Measurements from ENCODE around the gene C1orf226.

The C1orf226 gene

DNA sequence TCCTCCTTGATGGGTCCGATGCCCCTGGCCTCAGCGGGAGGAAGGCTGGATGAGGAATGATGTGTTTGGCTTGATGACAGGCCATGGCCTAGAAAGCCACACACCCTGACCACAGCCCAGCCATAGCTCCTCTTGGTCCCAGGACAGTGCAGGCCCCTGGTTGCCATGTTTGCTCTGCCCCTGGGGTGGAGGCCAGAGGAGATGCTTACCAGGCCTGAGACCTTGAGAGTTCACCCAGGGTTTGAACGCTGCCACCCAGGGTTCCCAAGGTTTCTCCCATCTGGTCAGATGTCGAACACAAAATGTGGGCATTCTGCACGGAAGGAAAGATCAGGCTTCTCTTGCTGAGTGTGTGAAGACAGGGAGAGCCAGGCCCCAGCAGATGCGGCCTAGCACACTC, 2.6 kb downstream of the C1orf226 start:
- peak overlapping the region; percentile 12 for H2AK5ac ChIP-seq (ENCODE audit: low read depth, low read length)
- peaks cover 28 to 35% of the 10 kb centered on the region in 2 donors for H3K4me1 ChIP-seq (ENCODE audit: control insufficient read depth in 2 of 2, insufficient read depth in 1 of 2, low read depth in 1 of 2, low read length in 2 of 2)
- no peaks in the 10 kb centered on the region for H3K79me1 ChIP-seq (ENCODE audit: low read depth, low read length)
- peak overlapping the region; percentile 18 for H2BK12ac ChIP-seq (ENCODE audit: low read length)
- no peaks in the 10 kb centered on the region for H3K27me3 ChIP-seq (ENCODE audit: control insufficient read depth in 3 of 3, insufficient read depth in 3 of 3, low read depth in 1 of 3, low read length in 3 of 3)
- H2AFZ ChIP-seq (ENCODE audit: low read length) = peak overlapping the region; percentile 13
- no peak overlapping the region for H3K4me3 ChIP-seq (ENCODE audit: low read length in 2 of 2)
- no peak overlapping the region for H3K9ac ChIP-seq (ENCODE audit: low read depth, low read length, poor library complexity)
- no peak overlapping the region for H3K4me2 ChIP-seq (ENCODE audit: insufficient read depth, low read length, poor library complexity, severe bottlenecking)
- peak overlapping the region; percentile 68 for H3K18ac ChIP-seq (ENCODE audit: low read length)
- H3K36me3 ChIP-seq (replicated peaks in 1 of 2; ENCODE audit: control insufficient read depth in 2 of 2, insufficient read depth in 2 of 2, low read length in 2 of 2) = peaks cover 3 to 39% of the 10 kb centered on the region in 2 donors
- H3K9me3 ChIP-seq (replicated peaks in 1 of 2; ENCODE audit: control insufficient read depth in 2 of 2, insufficient read depth in 1 of 2, low read depth in 1 of 2, low read length in 2 of 2) = no peaks in the 10 kb centered on the region
- DNase-seq (ENCODE audit: low spot score) = no peak
- H3K27ac ChIP-seq (replicated peaks; ENCODE audit: low read length) = peak overlapping the region; percentile 43
- H2BK120ac ChIP-seq (ENCODE audit: low read depth, low read length) = peak overlapping the region; percentile 26
- H3K23ac ChIP-seq (ENCODE audit: low read depth, low read length, poor library complexity) = no peak overlapping the region
- H4K8ac ChIP-seq (ENCODE audit: low read depth, low read length) = no peak overlapping the region
- H3K14ac ChIP-seq (ENCODE audit: low read length) = peak overlapping the region; percentile 49
- no peak overlapping the region for H2BK5ac ChIP-seq (ENCODE audit: low read length)
- H4K91ac ChIP-seq (ENCODE audit: low read depth, low read length, poor library complexity) = no peak overlapping the region
- H3K4ac ChIP-seq (ENCODE audit: low read length) = peak overlapping the region; percentile 2
- no CpG with 5 or more reads among the region's 6 CpGs for WGBS, 2 donors (ENCODE audit: extremely low coverage in 2 of 2, insufficient read length in 2 of 2, insufficient replicate concordance in 1 of 2)
- H2BK15ac ChIP-seq (ENCODE audit: low read length) = peak overlapping the region; percentile 29

DNA sequence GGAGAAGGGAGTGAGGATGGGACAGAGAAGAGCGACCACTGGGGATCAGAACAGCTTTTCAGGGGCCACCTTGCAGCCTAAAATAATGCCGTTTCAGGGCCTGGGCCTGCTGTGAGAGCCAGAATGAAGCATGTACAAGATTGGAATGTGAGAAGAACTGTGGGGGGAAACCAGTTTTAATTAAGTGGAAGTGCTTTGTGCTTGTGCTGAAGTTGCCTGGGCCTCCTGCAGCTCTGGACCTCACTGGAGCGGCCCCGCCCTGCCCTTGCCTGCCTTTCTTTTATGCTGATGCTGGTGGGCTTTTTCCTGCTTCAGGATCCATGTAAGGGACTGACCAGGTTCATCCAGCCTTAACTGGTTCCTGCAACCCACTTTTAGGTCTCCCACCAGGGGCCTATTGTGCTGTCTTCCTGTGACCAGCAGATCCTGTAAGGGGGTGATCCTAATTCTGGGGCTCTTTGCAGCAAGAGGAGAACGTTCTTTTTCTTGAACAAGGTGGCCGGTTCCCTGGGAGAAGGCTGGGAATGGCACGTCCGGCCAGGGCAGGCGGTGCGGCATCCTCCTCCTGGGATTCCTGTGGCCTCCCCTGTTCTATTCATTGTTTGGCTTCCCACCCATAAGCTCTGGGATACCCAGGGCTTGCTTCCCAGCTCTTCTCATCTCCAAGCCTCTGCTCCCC, 3.2 kb downstream of the C1orf226 start:
- no peak overlapping the region for H4K91ac ChIP-seq (ENCODE audit: low read depth, low read length, poor library complexity)
- no peak overlapping the region for H3K14ac ChIP-seq (ENCODE audit: low read length)
- H3K9ac ChIP-seq (ENCODE audit: low read depth, low read length, poor library complexity) = no peak overlapping the region
- peaks cover 3 to 39% of the 10 kb centered on the region in 2 donors for H3K36me3 ChIP-seq (replicated peaks in 1 of 2; ENCODE audit: control insufficient read depth in 2 of 2, insufficient read depth in 2 of 2, low read length in 2 of 2)
- no peak for DNase-seq (ENCODE audit: low spot score)
- H3K4me1 ChIP-seq (ENCODE audit: control insufficient read depth in 2 of 2, insufficient read depth in 1 of 2, low read depth in 1 of 2, low read length in 2 of 2) = peaks cover 34 to 42% of the 10 kb centered on the region in 2 donors
- H2AK5ac ChIP-seq (ENCODE audit: low read depth, low read length) = peak overlapping the region; percentile 40
- WGBS, 2 donors (ENCODE audit: extremely low coverage in 2 of 2, insufficient read length in 2 of 2, insufficient replicate concordance in 1 of 2) = no CpG with 5 or more reads among the region's 10 CpGs
- H2BK5ac ChIP-seq (ENCODE audit: low read length) = no peak overlapping the region
- no peak overlapping the region for H3K4me3 ChIP-seq (ENCODE audit: low read length in 2 of 2)
- H3K4ac ChIP-seq (ENCODE audit: low read length) = no peak overlapping the region
- peak overlapping the region; percentile 43 for H3K27ac ChIP-seq (replicated peaks; ENCODE audit: low read length)
- H2AFZ ChIP-seq (ENCODE audit: low read length) = peak overlapping the region; percentile 13
- no peak overlapping the region for H3K4me2 ChIP-seq (ENCODE audit: insufficient read depth, low read length, poor library complexity, severe bottlenecking)
- no peaks in the 10 kb centered on the region for H3K27me3 ChIP-seq (ENCODE audit: control insufficient read depth in 3 of 3, insufficient read depth in 3 of 3, low read depth in 1 of 3, low read length in 3 of 3)
- H2BK15ac ChIP-seq (ENCODE audit: low read length) = no peak overlapping the region
- peak overlapping the region; percentile 19 for H2BK120ac ChIP-seq (ENCODE audit: low read depth, low read length)
- H3K23ac ChIP-seq (ENCODE audit: low read depth, low read length, poor library complexity) = no peak overlapping the region
- H3K18ac ChIP-seq (ENCODE audit: low read length) = no peak overlapping the region
- no peaks in the 10 kb centered on the region for H3K79me1 ChIP-seq (ENCODE audit: low read depth, low read length)
- H3K9me3 ChIP-seq (replicated peaks in 1 of 2; ENCODE audit: control insufficient read depth in 2 of 2, insufficient read depth in 1 of 2, low read depth in 1 of 2, low read length in 2 of 2) = no peaks in the 10 kb centered on the region
- H4K8ac ChIP-seq (ENCODE audit: low read depth, low read length) = no peak overlapping the region
- no peak overlapping the region for H2BK12ac ChIP-seq (ENCODE audit: low read length)

DNA sequence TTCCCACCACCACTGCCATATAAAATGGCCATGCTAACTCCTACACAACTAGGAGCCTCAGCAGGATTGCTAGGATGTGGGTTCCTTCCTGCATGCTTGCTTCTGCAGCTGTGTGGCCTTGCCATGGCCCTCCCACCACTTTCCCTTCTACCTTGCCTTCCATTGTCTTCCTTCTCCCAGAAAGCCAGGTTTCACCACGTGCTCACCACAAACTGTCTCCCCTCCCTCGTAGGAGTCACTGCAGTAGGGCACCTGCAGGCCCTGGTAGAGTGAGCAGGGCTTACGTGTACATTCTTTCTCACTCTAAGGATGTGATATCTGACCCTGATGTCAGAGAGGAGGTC, 3.7 kb downstream of the C1orf226 start:
- Histone ChIP-seq H3K27ac (replicated peaks; ENCODE audit: low read length) (no peak overlapping the region), H3K9ac (ENCODE audit: low read depth, low read length, poor library complexity) (no peak overlapping the region), H3K18ac (ENCODE audit: low read length) (peak overlapping the region; percentile 55), H2BK12ac (ENCODE audit: low read length) (no peak overlapping the region), H2AFZ (ENCODE audit: low read length) (no peak overlapping the region), H2BK15ac (ENCODE audit: low read length) (no peak overlapping the region), H4K91ac (ENCODE audit: low read depth, low read length, poor library complexity) (no peak overlapping the region), H2BK120ac (ENCODE audit: low read depth, low read length) (peak overlapping the region; percentile 19), H3K79me1 (ENCODE audit: low read depth, low read length) (no peaks in the 10 kb centered on the region), H3K27me3 (ENCODE audit: control insufficient read depth in 3 of 3, insufficient read depth in 3 of 3, low read depth in 1 of 3, low read length in 3 of 3) (no peaks in the 10 kb centered on the region), H3K4me2 (ENCODE audit: insufficient read depth, low read length, poor library complexity, severe bottlenecking) (no peak overlapping the region), H3K23ac (ENCODE audit: low read depth, low read length, poor library complexity) (no peak overlapping the region), H3K14ac (ENCODE audit: low read length) (no peak overlapping the region), H3K4ac (ENCODE audit: low read length) (peak overlapping the region; percentile 7), H2BK5ac (ENCODE audit: low read length) (no peak overlapping the region), H3K4me3 (ENCODE audit: low read length in 2 of 2) (peak overlapping the region in 1 of 2 donors; percentile 44), H4K8ac (ENCODE audit: low read depth, low read length) (no peak overlapping the region), H3K36me3 (replicated peaks in 1 of 2; ENCODE audit: control insufficient read depth in 2 of 2, insufficient read depth in 2 of 2, low read length in 2 of 2) (peaks cover 3 to 39% of the 10 kb centered on the region in 2 donors), H3K4me1 (ENCODE audit: control insufficient read depth in 2 of 2, insufficient read depth in 1 of 2, low read depth in 1 of 2, low read length in 2 of 2) (peaks cover 36 to 46% of the 10 kb centered on the region in 2 donors), H2AK5ac (ENCODE audit: low read depth, low read length) (peak overlapping the region; percentile 40), H3K9me3 (replicated peaks in 1 of 2; ENCODE audit: control insufficient read depth in 2 of 2, insufficient read depth in 1 of 2, low read depth in 1 of 2, low read length in 2 of 2) (no peaks in the 10 kb centered on the region)
- DNase-seq (ENCODE audit: low spot score) = no peak
- no CpG with 5 or more reads among the region's 3 CpGs for WGBS, 2 donors (ENCODE audit: extremely low coverage in 2 of 2, insufficient read length in 2 of 2, insufficient replicate concordance in 1 of 2)

DNA sequence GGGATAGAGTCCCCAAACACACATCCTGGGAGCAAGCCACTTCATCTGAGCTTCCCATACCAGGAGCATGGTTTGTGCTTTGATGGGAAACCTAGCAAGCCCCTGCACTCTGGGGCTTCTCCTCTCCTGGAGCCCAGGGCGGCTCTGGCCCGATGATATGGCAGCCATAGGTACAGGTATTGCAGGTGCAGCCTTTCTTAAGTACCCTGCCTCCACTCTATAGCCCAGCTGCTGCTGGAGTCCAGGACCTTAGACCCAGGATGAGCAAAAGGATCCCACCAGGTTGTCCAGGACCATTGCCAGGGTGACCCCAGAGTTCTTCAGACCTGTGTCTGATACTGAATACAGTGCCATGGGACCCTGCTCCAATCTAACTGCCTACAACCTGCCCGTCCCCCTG, 4.2 kb downstream of the C1orf226 start:
- H3K27ac ChIP-seq (replicated peaks; ENCODE audit: low read length) = no peak overlapping the region
- peak overlapping the region; percentile 25 for H3K14ac ChIP-seq (ENCODE audit: low read length)
- peak overlapping the region; percentile 62 for H3K18ac ChIP-seq (ENCODE audit: low read length)
- no peak overlapping the region for H2AFZ ChIP-seq (ENCODE audit: low read length)
- no peak for DNase-seq (ENCODE audit: low spot score)
- no peak overlapping the region for H4K91ac ChIP-seq (ENCODE audit: low read depth, low read length, poor library complexity)
- H3K9ac ChIP-seq (ENCODE audit: low read depth, low read length, poor library complexity) = no peak overlapping the region
- no peak overlapping the region for H3K23ac ChIP-seq (ENCODE audit: low read depth, low read length, poor library complexity)
- no CpG with 5 or more reads among the region's 3 CpGs for WGBS, 2 donors (ENCODE audit: extremely low coverage in 2 of 2, insufficient read length in 2 of 2, insufficient replicate concordance in 1 of 2)
- no peak overlapping the region for H3K4me3 ChIP-seq (ENCODE audit: low read length in 2 of 2)
- H3K4me1 ChIP-seq (ENCODE audit: control insufficient read depth in 2 of 2, insufficient read depth in 1 of 2, low read depth in 1 of 2, low read length in 2 of 2) = peaks cover 36 to 46% of the 10 kb centered on the region in 2 donors
- H3K79me1 ChIP-seq (ENCODE audit: low read depth, low read length) = no peaks in the 10 kb centered on the region
- H2BK5ac ChIP-seq (ENCODE audit: low read length) = peak overlapping the region; percentile 17
- no peaks in the 10 kb centered on the region for H3K9me3 ChIP-seq (replicated peaks in 1 of 2; ENCODE audit: control insufficient read depth in 2 of 2, insufficient read depth in 1 of 2, low read depth in 1 of 2, low read length in 2 of 2)
- no peak overlapping the region for H4K8ac ChIP-seq (ENCODE audit: low read depth, low read length)
- no peaks in the 10 kb centered on the region for H3K27me3 ChIP-seq (ENCODE audit: control insufficient read depth in 3 of 3, insufficient read depth in 3 of 3, low read depth in 1 of 3, low read length in 3 of 3)
- H2AK5ac ChIP-seq (ENCODE audit: low read depth, low read length) = peak overlapping the region; percentile 40
- peaks cover 3 to 39% of the 10 kb centered on the region in 2 donors for H3K36me3 ChIP-seq (replicated peaks in 1 of 2; ENCODE audit: control insufficient read depth in 2 of 2, insufficient read depth in 2 of 2, low read length in 2 of 2)
- H2BK12ac ChIP-seq (ENCODE audit: low read length) = no peak overlapping the region
- no peak overlapping the region for H3K4me2 ChIP-seq (ENCODE audit: insufficient read depth, low read length, poor library complexity, severe bottlenecking)
- H2BK15ac ChIP-seq (ENCODE audit: low read length) = no peak overlapping the region
- H2BK120ac ChIP-seq (ENCODE audit: low read depth, low read length) = no peak overlapping the region
- H3K4ac ChIP-seq (ENCODE audit: low read length) = no peak overlapping the region

All from neuronal stem cell (in vitro differentiated cells).